SJSA1 (cell line): Measurements from ENCODE around the gene KLHDC8A. TPM values are rescaled to one million over a fixed set of nuclear protein-coding genes. Genes with fewer than 3 reads are reported as not detected.
"Not testable (repeated sequence)": the region's sequence is repeated elsewhere in the genome, so short reads cannot be mapped to it uniquely, and the experiment has no call there.

Source experiments
- DNase-seq, 2 experiments: peaks; one replicate each; pipeline ENCODE4 v3.0.0-alpha.2; 2015 to 2020; ENCODE audit warnings: low spot score in 2 of 2, low read depth in 1 of 2
- H3K27ac ChIP-seq: fragments of 250-450 bp; sonication (Bioruptor Pico); 2 replicates; pipeline ENCODE4 v1.5.1; 2020; ENCODE audit warnings: mild to moderate bottlenecking, moderate library complexity
- H3K27me3 ChIP-seq: fragments of 250-450 bp; sonication (Bioruptor Pico); replicated peaks from 2 replicates; pipeline ENCODE4 v1.5.1; 2020; ENCODE audit warnings: mild to moderate bottlenecking, moderate library complexity
- H3K36me3 ChIP-seq: fragments of 250-450 bp; sonication (Bioruptor Pico); 2 replicates; pipeline ENCODE4 v1.5.1; 2020; ENCODE audit warnings: mild to moderate bottlenecking
- H3K4me1 ChIP-seq: fragments of 250-450 bp; sonication (Bioruptor Pico); replicated peaks from 2 replicates; pipeline ENCODE4 v1.6.1; 2021; ENCODE audit warnings: mild to moderate bottlenecking
- H3K4me3 ChIP-seq: fragments of 250-450 bp; sonication (Bioruptor Pico); 2 replicates; pipeline ENCODE4 v1.5.1; 2020; ENCODE audit warnings: mild to moderate bottlenecking
- H3K9me3 ChIP-seq: fragments of 250-450 bp; sonication (Bioruptor Pico); replicated peaks from 2 replicates; pipeline ENCODE4 v1.5.1; 2020; ENCODE audit warnings: mild to moderate bottlenecking
- total RNA-seq: library from RNA; depleted of rRNA; stranded (reverse); fragments of >200 nt; shearing (Covaris generic); gene quantifications from 2 replicates; pipeline ENCODE4 v1.2.3, GENCODE V29; 2014

Gene KLHDC8A
- total RNA-seq, 1 experiment from 2014 or later = not detected

GRCh38 chr1:205377355-205377754, 20.6 kb upstream of the KLHDC8A start:
- Histone ChIP-seq H3K36me3 (no peaks in the 10 kb centered on the region), H3K9me3 (no peaks in the 10 kb centered on the region), H3K27ac (no peak overlapping the region), H3K27me3 (no peaks in the 10 kb centered on the region; the same call in 1 of the 2 replicates), H3K4me1 (peaks cover 45% of the 10 kb centered on the region), H3K4me3 (no peak overlapping the region)
- DNase-seq = peak in 1 of 2 experiments; percentile 1

- peak; percentile 33 to 39 for DNase-seq
- H3K27ac ChIP-seq = no peak overlapping the region
- no peaks in the 10 kb centered on the region for H3K36me3 ChIP-seq
- no peaks in the 10 kb centered on the region; the same call in 1 of the 2 replicates for H3K27me3 ChIP-seq
- H3K9me3 ChIP-seq = no peaks in the 10 kb centered on the region
- no peak overlapping the region for H3K4me3 ChIP-seq
- peaks cover 50% of the 10 kb centered on the region for H3K4me1 ChIP-seq
Measured at GRCh38 chr1:205376739-205377138, 20.0 kb upstream of the KLHDC8A start.

GRCh38 chr1:205375835-205376545, 19.3 kb upstream of the KLHDC8A start:
- Histone ChIP-seq H3K27ac (no peak overlapping the region), H3K36me3 (no peaks in the 10 kb centered on the region), H3K9me3 (no peaks in the 10 kb centered on the region), H3K4me3 (no peak overlapping the region), H3K27me3 (no peaks in the 10 kb centered on the region; the same call in 1 of the 2 replicates), H3K4me1 (peaks cover 53% of the 10 kb centered on the region)
- peak; percentile 16 to 56 for DNase-seq

- Histone ChIP-seq H3K4me1 (peaks cover 53% of the 10 kb centered on the region), H3K27ac (peak overlapping the region; percentile 57), H3K9me3 (no peaks in the 10 kb centered on the region), H3K36me3 (no peaks in the 10 kb centered on the region), H3K27me3 (no peaks in the 10 kb centered on the region; the same call in 1 of the 2 replicates), H3K4me3 (no peak overlapping the region)
- peak; percentile 66 to 80 for DNase-seq
Measured at GRCh38 chr1:205374210-205375078, 17.7 kb upstream of the KLHDC8A start.

GRCh38 chr1:205373798-205374175, 17.1 kb upstream of the KLHDC8A start:
- Histone ChIP-seq H3K9me3 (no peaks in the 10 kb centered on the region), H3K36me3 (no peaks in the 10 kb centered on the region), H3K27me3 (no peaks in the 10 kb centered on the region; the same call in 1 of the 2 replicates), H3K27ac (peak overlapping the region; percentile 57), H3K4me1 (peaks cover 53% of the 10 kb centered on the region), H3K4me3 (no peak overlapping the region)
- DNase-seq = no peak

GRCh38 chr1:205373022-205373797, 16.5 kb upstream of the KLHDC8A start:
- H3K4me3 ChIP-seq = no peak overlapping the region
- H3K36me3 ChIP-seq = no peaks in the 10 kb centered on the region
- no peaks in the 10 kb centered on the region for H3K27me3 ChIP-seq
- no peak for DNase-seq
- peaks cover 53% of the 10 kb centered on the region for H3K4me1 ChIP-seq
- H3K27ac ChIP-seq = peak overlapping the region; percentile 57; the same call in 1 of the 2 replicates
- H3K9me3 ChIP-seq = no peaks in the 10 kb centered on the region

GRCh38 chr1:205371871-205372660, 15.3 kb upstream of the KLHDC8A start:
- peaks cover 52% of the 10 kb centered on the region for H3K4me1 ChIP-seq
- DNase-seq = peak; percentile 57 to 69
- H3K4me3 ChIP-seq = no peak overlapping the region
- no peaks in the 10 kb centered on the region for H3K36me3 ChIP-seq
- 0 out of 2 replicates have a peak overlapping the region, but pooled peaks have one; percentile 7 for H3K27ac ChIP-seq
- H3K9me3 ChIP-seq = no peaks in the 10 kb centered on the region
- H3K27me3 ChIP-seq = no peaks in the 10 kb centered on the region

GRCh38 chr1:205370780-205371179, 14.1 kb upstream of the KLHDC8A start:
- Histone ChIP-seq H3K27ac (no peak overlapping the region), H3K27me3 (no peaks in the 10 kb centered on the region), H3K4me3 (no peak overlapping the region), H3K9me3 (no peaks in the 10 kb centered on the region), H3K36me3 (no peaks in the 10 kb centered on the region), H3K4me1 (peaks cover 48% of the 10 kb centered on the region)
- no peak for DNase-seq

- Histone ChIP-seq H3K4me3 (no peak overlapping the region), H3K27me3 (no peaks in the 10 kb centered on the region), H3K36me3 (no peaks in the 10 kb centered on the region), H3K27ac (no peak overlapping the region), H3K4me1 (peaks cover 43% of the 10 kb centered on the region), H3K9me3 (no peaks in the 10 kb centered on the region)
- DNase-seq = no peak
Measured at GRCh38 chr1:205369701-205370123, 13.0 kb upstream of the KLHDC8A start.

GRCh38 chr1:205368478-205368877, 11.8 kb upstream of the KLHDC8A start:
- H3K4me1 ChIP-seq = peaks cover 31% of the 10 kb centered on the region
- H3K36me3 ChIP-seq = no peaks in the 10 kb centered on the region
- H3K9me3 ChIP-seq = no peaks in the 10 kb centered on the region
- DNase-seq = no peak
- no peak overlapping the region for H3K27ac ChIP-seq
- 0 out of 2 replicates have a peak, but pooled peaks cover under 1% of the 10 kb centered on the region for H3K27me3 ChIP-seq
- H3K4me3 ChIP-seq = no peak overlapping the region

GRCh38 chr1:205365945-205366463, 9.3 kb upstream of the KLHDC8A start:
- Histone ChIP-seq H3K9me3 (no peaks in the 10 kb centered on the region), H3K27me3 (peaks cover 14% of the 10 kb centered on the region), H3K4me1 (peaks cover 12% of the 10 kb centered on the region), H3K27ac (no peak overlapping the region), H3K4me3 (no peak overlapping the region), H3K36me3 (no peaks in the 10 kb centered on the region)
- DNase-seq = peak in 1 of 2 experiments; percentile 42

- H3K27me3 ChIP-seq = peaks cover 14% of the 10 kb centered on the region
- H3K36me3 ChIP-seq, H3K4me3 ChIP-seq, DNase-seq, H3K9me3 ChIP-seq, H3K27ac ChIP-seq: not testable (repeated sequence)
- peaks cover 12% of the 10 kb centered on the region for H3K4me1 ChIP-seq
Measured at GRCh38 chr1:205365086-205365485, 8.4 kb upstream of the KLHDC8A start.
